ENCODE measurements around the gene HTR3A. TPM values are rescaled to one million over a fixed set of nuclear protein-coding genes. Genes with fewer than 3 reads are reported as not detected.

Gene HTR3A
- polyA plus RNA-seq, 1 donor (not counting 4 experiments of a cell fraction or from before 2014, with no cell fraction given), result not detected

DNA sequence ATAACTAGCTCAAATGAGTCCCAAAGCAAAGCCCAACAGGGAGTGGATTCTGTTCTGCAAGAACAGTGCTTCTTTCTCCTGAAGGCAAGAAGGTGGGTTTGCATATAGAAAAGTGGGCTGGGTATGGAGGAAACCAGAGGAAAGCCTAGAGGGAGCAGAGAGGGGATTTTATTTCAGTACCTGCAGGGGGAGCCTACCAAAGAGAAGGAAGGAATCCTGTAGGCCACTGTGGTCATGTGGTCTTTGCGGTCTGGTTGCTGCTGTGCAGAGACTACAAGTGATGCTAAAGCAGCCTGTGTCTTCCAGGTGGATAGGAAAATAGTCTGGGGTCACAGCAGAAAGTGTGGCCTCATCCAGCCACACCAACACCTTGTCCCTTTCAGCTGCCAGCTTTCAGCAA is 51.4 kb downstream of the HTR3A start:
- Histone ChIP-seq H3K27ac (ENCODE audit: control insufficient read depth, insufficient read depth, low read length) (no peak overlapping the region), H3K9ac (ENCODE audit: control insufficient read depth, extremely low read depth, insufficient read depth, low read length) (no peak overlapping the region), H3K4me1 (ENCODE audit: control insufficient read depth, extremely low read depth, insufficient read depth, low read length) (no peaks in the 10 kb centered on the region), H3K9me1 (ENCODE audit: control insufficient read depth, extremely low read depth, insufficient read depth, low read length) (no peaks in the 10 kb centered on the region), H3K27me3 (ENCODE audit: control insufficient read depth, extremely low read depth, insufficient read depth, low read length) (peaks cover 5% of the 10 kb centered on the region), H3K9me3 (ENCODE audit: control insufficient read depth, low read depth, low read length) (no peaks in the 10 kb centered on the region), H3K79me2 (ENCODE audit: control insufficient read depth, insufficient read depth, low read length) (no peaks in the 10 kb centered on the region), H4K20me1 (ENCODE audit: control insufficient read depth, extremely low read depth, insufficient read depth, low read length) (no peaks in the 10 kb centered on the region), H3K4me2 (ENCODE audit: control insufficient read depth, extremely low read depth, insufficient read depth, low read depth, low read length) (no peak overlapping the region), H3K36me3 (ENCODE audit: control insufficient read depth in 2 of 2, extremely low read depth in 1 of 2, insufficient read depth in 2 of 2, low read length in 2 of 2) (no peaks in the 10 kb centered on the region), H3K4me3 (ENCODE audit: control insufficient read depth in 2 of 3, extremely low read depth in 1 of 3, insufficient read depth in 2 of 3, low read depth in 1 of 3, low read length in 3 of 3) (no peak overlapping the region), H2AFZ (ENCODE audit: control insufficient read depth, low read length) (no peak overlapping the region)
- TF ChIP-seq EZH2 (IDR thresholded peaks at IDR 0.05; ENCODE audit: low read length), result no peak
- peak in 1 of 3 experiments; percentile 1 for TF ChIP-seq CTCF (optimal IDR thresholded peaks at IDR 0.05 in 1 of 3, IDR thresholded peaks at IDR 0.05 in 1 of 3, conservative IDR thresholded peaks at IDR 0.05 in 1 of 3; ENCODE audit: extremely low read depth in 1 of 3, insufficient read depth in 2 of 3, low read length in 3 of 3)
- FAIRE-seq (no peak), DNase-seq (ENCODE audit: low read depth, low spot score) (no peak)
- dilution Hi-C loops (cut with MboI; ENCODE audit: extremely low pct_ligation_motif_present, low sequenced_read_pairs), result loop anchor here (25.0 kb wide), 1 partner anchor 236 kb away; no protein-coding TSS in a partner anchor

- no peak for TF ChIP-seq CTCF (optimal IDR thresholded peaks at IDR 0.05 in 1 of 3, IDR thresholded peaks at IDR 0.05 in 1 of 3, conservative IDR thresholded peaks at IDR 0.05 in 1 of 3; ENCODE audit: extremely low read depth in 1 of 3, insufficient read depth in 2 of 3, low read length in 3 of 3)
- no peak for TF ChIP-seq EZH2 (IDR thresholded peaks at IDR 0.05; ENCODE audit: low read length)
- H3K9me3 ChIP-seq (ENCODE audit: control insufficient read depth, low read depth, low read length), result no peaks in the 10 kb centered on the region
These were observed 52.5 kb downstream of the HTR3A start for GRCh38 chr11:114027391-114027790.

More at GRCh38 chr11:114027391-114027790, 52.5 kb downstream of the HTR3A start:
- Histone ChIP-seq H2AFZ (ENCODE audit: control insufficient read depth, low read length) (no peak overlapping the region), H3K4me1 (ENCODE audit: control insufficient read depth, extremely low read depth, insufficient read depth, low read length) (no peaks in the 10 kb centered on the region), H3K4me2 (ENCODE audit: control insufficient read depth, extremely low read depth, insufficient read depth, low read depth, low read length) (no peak overlapping the region), H3K4me3 (ENCODE audit: control insufficient read depth in 2 of 3, extremely low read depth in 1 of 3, insufficient read depth in 2 of 3, low read depth in 1 of 3, low read length in 3 of 3) (no peak overlapping the region), H3K36me3 (ENCODE audit: control insufficient read depth in 2 of 2, extremely low read depth in 1 of 2, insufficient read depth in 2 of 2, low read length in 2 of 2) (no peaks in the 10 kb centered on the region), H3K9me1 (ENCODE audit: control insufficient read depth, extremely low read depth, insufficient read depth, low read length) (no peaks in the 10 kb centered on the region), H3K27ac (ENCODE audit: control insufficient read depth, insufficient read depth, low read length) (no peak overlapping the region), H3K79me2 (ENCODE audit: control insufficient read depth, insufficient read depth, low read length) (no peaks in the 10 kb centered on the region), H3K9ac (ENCODE audit: control insufficient read depth, extremely low read depth, insufficient read depth, low read length) (no peak overlapping the region), H3K27me3 (ENCODE audit: control insufficient read depth, extremely low read depth, insufficient read depth, low read length) (peaks cover 5% of the 10 kb centered on the region), H4K20me1 (ENCODE audit: control insufficient read depth, extremely low read depth, insufficient read depth, low read length) (no peaks in the 10 kb centered on the region)
- FAIRE-seq (no peak), DNase-seq (ENCODE audit: low read depth, low spot score) (no peak)
- dilution Hi-C loops (cut with MboI; ENCODE audit: extremely low pct_ligation_motif_present, low sequenced_read_pairs), result loop anchor here (25.0 kb wide), 1 partner anchor 235 kb away; no protein-coding TSS in a partner anchor
